KG1 (cell line): ENCODE results near the gene CACNA1A.
"Not testable (repeated sequence)": the region's sequence is repeated elsewhere in the genome, so short reads cannot be mapped to it uniquely, and the experiment has no call there.

ENCODE experiments used
- DNase-seq: peaks from one replicate; lab custom pipeline; 2025; lab: John Stamatoyannopoulos, UW

CACNA1A gene

DNA sequence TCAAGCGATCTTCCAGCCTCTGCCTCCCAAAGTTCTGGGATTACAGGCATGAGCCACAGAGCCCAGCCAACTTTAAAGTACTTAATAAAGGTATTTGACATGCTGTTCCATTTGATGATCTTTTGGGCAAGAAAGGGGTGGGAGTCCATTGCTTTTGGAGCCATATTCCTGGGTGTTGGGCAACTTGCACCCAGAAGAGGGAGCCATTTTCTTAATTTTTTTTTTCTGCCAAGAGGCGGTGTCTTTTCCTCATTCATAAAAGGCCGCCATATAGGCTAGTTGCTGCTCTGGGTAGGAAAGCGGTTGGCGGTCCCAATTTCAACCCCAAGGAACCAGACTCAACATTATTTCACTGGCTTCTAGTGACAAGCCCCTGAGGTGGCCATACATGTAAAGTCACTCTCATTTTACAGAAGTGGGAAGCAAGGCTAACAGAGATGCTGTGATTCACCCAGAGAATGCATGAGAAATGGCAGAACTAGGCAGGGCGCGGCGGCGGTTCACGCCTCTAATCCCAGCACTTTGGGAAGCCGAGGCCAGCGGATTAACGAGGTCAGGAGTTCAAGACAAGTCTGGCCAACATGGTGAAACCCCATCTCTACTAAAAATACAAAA lies 139.6 kb downstream of the CACNA1A start:
- DNase-seq = no peak

- no peak for DNase-seq
These were observed 142.3 kb downstream of the CACNA1A start for GRCh38 chr19:13363954-13364353.

GRCh38 chr19:13363245-13363644 lies 143.0 kb downstream of the CACNA1A start:
- DNase-seq = no peak

DNA sequence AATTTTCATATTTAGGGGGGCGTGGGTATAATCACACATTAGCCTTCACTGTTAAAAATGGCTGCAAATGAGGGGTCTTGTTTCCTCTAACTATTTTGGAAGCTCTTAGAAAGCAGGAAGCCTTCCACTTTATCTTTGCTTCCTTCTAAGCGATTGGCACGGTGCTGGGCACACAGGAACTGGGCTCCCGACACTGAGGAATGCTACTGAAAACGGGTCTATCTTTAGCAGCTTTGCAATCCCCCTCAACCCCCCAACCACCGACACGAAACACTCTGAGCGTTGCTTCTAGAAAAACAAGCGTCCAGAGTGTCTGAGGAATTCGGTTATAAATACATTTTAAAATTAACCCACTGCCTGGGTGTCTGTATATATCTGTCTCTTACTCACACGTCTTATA lies 143.6 kb downstream of the CACNA1A start:
- no peak for DNase-seq

- not testable (repeated sequence) for DNase-seq
These were observed 144.6 kb downstream of the CACNA1A start for GRCh38 chr19:13361726-13362125.

GRCh38 chr19:13356686-13357280 lies 149.5 kb downstream of the CACNA1A start:
- DNase-seq = no peak

- no peak for DNase-seq
These were observed 150.1 kb downstream of the CACNA1A start for GRCh38 chr19:13356185-13356584.

- DNase-seq = no peak
These were observed 150.9 kb downstream of the CACNA1A start for GRCh38 chr19:13355356-13355755.

- no peak for DNase-seq
These were observed 152.7 kb downstream of the CACNA1A start for GRCh38 chr19:13353625-13354024.

DNA sequence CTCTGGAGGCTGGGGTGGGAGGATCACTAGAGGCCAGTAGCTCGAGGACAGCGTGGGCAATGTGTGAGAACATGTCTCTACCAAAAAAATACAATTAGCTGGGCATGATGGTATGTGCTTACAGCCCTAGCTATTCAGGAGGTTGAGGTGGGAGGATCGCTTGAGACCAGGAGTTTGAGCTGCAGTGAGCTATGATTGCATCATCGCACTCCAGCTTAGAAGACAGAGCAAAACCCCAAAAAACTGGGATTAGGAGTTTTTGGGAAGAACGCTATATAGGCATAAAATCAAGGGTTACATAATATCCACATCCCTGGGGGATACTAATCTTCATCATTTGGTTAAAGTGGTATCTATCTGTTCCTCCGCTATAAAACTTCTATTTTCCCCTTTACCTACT lies 155.5 kb downstream of the CACNA1A start:
- no peak for DNase-seq

DNA sequence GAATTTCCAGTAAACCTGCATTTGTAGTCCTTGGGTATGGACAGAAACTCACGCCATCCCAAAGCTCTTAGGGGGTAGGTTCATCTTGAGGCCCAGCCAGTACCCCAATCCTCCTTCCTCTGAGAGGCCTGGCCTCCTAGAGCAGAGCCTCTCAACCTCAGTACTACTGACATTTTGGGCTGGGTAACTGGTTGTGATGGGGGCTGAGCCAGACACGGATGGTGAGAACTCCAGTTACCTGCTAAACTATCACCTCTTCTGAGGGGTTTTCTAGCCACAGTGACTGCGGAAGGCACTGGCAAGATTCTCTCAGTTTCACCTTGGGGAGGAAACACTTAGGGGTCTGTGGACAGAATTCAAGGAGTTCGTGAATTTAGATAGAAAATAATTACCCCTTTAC lies 156.2 kb downstream of the CACNA1A start:
- no peak for DNase-seq

- DNase-seq = no peak
These were observed 158.9 kb downstream of the CACNA1A start for GRCh38 chr19:13347367-13347766.

- no peak for DNase-seq
These were observed 162.8 kb downstream of the CACNA1A start for GRCh38 chr19:13343514-13343913.

GRCh38 chr19:13342672-13343071 lies 163.6 kb downstream of the CACNA1A start:
- no peak for DNase-seq

GRCh38 chr19:13339869-13340268 lies 166.4 kb downstream of the CACNA1A start:
- no peak for DNase-seq

DNA sequence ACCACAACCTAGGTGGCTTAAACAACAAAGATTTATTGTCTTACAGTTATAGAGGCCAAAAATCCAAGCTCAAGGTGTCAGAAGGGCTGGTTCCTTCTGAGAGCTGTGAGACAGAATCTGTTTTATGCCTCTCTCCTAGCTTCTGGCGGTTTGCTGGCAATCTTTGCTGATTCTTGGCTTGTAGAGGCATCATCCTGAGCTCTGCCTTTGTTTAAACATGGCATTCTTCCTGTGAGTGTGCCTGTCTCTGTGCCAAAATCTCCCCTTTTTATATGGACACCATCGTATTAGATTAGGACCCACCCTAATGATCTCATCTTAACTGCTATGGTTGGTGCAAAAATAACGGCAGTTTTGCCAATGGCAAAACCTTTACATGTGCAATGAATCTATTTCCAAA lies 169.1 kb downstream of the CACNA1A start:
- DNase-seq = no peak

- DNase-seq = no peak
These were observed 171.3 kb downstream of the CACNA1A start for GRCh38 chr19:13334801-13335481.

DNA sequence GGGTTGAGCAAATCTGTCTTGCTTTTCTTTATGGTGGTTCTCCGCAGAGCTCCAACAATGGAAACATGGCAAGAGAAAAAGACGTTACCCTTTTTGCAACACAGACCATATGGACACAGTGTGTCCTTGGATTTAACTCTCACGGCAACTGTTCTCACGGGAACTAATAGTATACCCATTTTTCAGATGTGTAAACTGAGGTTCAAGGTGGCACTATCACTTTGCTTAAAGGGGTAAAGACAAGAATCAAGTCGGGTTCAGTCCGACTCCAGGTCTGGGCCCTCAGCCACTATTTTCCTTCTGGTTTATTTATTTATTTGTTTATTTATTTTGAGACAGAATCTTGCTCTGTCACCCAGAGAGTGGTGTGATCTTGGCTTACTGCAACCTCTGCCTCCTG lies 176.0 kb downstream of the CACNA1A start:
- DNase-seq = no peak

DNA sequence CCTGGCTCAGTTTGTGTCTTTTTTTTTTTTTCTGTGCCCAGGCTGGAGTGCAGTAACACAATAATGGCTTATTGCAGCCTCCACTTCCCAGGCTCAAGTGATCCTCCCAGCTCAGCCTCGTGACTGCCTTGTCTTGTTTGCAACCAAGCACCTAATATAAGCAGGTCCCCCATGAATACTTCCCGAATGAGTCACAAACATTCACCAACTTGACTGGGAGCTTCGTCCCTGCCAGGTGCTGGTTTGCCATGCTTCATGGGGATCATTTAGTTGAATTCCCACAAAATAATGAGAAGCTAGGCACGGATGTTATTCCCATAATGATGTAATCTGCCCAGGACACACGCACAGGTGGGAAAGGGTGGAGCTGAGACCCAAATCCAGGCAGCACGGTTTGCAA lies 176.5 kb downstream of the CACNA1A start:
- no peak for DNase-seq

GRCh38 chr19:13328241-13328640 lies 178.0 kb downstream of the CACNA1A start:
- DNase-seq = no peak

DNA sequence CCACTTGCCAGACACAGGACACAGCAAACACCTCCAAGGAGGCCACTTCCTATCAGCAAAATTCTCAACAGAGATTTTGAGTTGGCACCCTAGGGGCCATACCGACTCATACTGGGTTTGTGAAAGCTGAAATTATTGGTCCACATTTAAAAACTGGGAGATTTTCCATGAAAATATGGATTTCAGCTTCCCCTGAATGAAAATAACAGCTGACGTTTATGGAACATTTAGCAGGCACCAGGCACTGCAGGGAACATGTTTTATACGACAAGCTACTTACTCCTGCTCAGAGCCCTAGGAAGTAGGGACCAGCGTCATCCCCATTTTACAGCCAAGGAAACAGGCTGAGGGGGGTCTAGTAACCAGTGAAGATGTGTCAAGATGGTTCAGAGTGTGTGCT lies 186.8 kb downstream of the CACNA1A start:
- DNase-seq = no peak

GRCh38 chr19:13318190-13318589 lies 188.1 kb downstream of the CACNA1A start:
- no peak for DNase-seq

GRCh38 chr19:13315495-13315894 lies 190.8 kb downstream of the CACNA1A start:
- no peak for DNase-seq

GRCh38 chr19:13314761-13315160 lies 191.5 kb downstream of the CACNA1A start:
- no peak for DNase-seq
